Measurements from ENCODE around the gene DRG1. TPM values are rescaled to one million over a fixed set of nuclear protein-coding genes. Genes with fewer than 3 reads are reported as not detected.

Gene DRG1
- total and polyA plus RNA-seq, 2 donors from 2014 or later = 46.5 to 93.3 TPM

- Histone ChIP-seq H3K27ac (ENCODE audit: low read depth in 2 of 2, low read length in 2 of 2) (no peak overlapping the region), H3K27me3 (ENCODE audit: control insufficient read depth, insufficient read depth, low read length) (no peaks in the 10 kb centered on the region), H3K9me3 (ENCODE audit: control insufficient read depth in 2 of 3, insufficient read depth in 1 of 3, low read length in 3 of 3) (no peaks in the 10 kb centered on the region), H3K4me3 (ENCODE audit: low read length in 3 of 3) (no peak overlapping the region), H3K36me3 (ENCODE audit: control insufficient read depth in 2 of 3, insufficient read depth in 3 of 3, low read length in 3 of 3) (peaks cover 9 to 29% (median 22%) of the 10 kb centered on the region in 3 donors), H3K9ac (ENCODE audit: low read length in 3 of 3) (no peak overlapping the region), H3K4me1 (ENCODE audit: control insufficient read depth in 2 of 3, insufficient read depth in 2 of 3, low read depth in 1 of 3, low read length in 3 of 3) (no peaks in the 10 kb centered on the region)
- no peak for FAIRE-seq
- intact Hi-C loops (cut with DNase I) = no loop called here
- no peak for DNase-seq
- TF ChIP-seq CTCF (IDR thresholded peaks at IDR 0.05; ENCODE audit: borderline replicate concordance, extremely low read depth, insufficient read depth) = no peak
Observed at GRCh38 chr22:31449506-31449905, 50.1 kb downstream of the DRG1 start.

- Histone ChIP-seq H3K9ac (ENCODE audit: low read length in 3 of 3) (no peak overlapping the region), H3K4me3 (ENCODE audit: low read length in 3 of 3) (no peak overlapping the region), H3K36me3 (ENCODE audit: control insufficient read depth in 2 of 3, insufficient read depth in 3 of 3, low read length in 3 of 3) (peaks cover 5 to 27% (median 18%) of the 10 kb centered on the region in 3 donors), H3K27me3 (ENCODE audit: control insufficient read depth, insufficient read depth, low read length) (no peaks in the 10 kb centered on the region), H3K27ac (ENCODE audit: low read depth in 2 of 2, low read length in 2 of 2) (no peak overlapping the region), H3K9me3 (ENCODE audit: control insufficient read depth in 2 of 3, insufficient read depth in 1 of 3, low read length in 3 of 3) (no peaks in the 10 kb centered on the region), H3K4me1 (ENCODE audit: control insufficient read depth in 2 of 3, insufficient read depth in 2 of 3, low read depth in 1 of 3, low read length in 3 of 3) (no peaks in the 10 kb centered on the region)
- DNase-seq (peak in 2 of 5 donors; percentile 14 to 46), FAIRE-seq (no peak)
- peak; percentile 23 for TF ChIP-seq CTCF (IDR thresholded peaks at IDR 0.05; ENCODE audit: borderline replicate concordance, extremely low read depth, insufficient read depth)
- intact Hi-C loops (cut with DNase I) = no loop called here
Observed at GRCh38 chr22:31451709-31452571, 52.5 kb downstream of the DRG1 start.

GRCh38 chr22:31461699-31462098, 62.3 kb downstream of the DRG1 start:
- no peak overlapping the region for H3K4me3 ChIP-seq (ENCODE audit: low read length in 3 of 3)
- peaks cover 11 to 51% (median 24%) of the 10 kb centered on the region in 3 donors for H3K36me3 ChIP-seq (ENCODE audit: control insufficient read depth in 2 of 3, insufficient read depth in 3 of 3, low read length in 3 of 3)
- intact Hi-C loops (cut with DNase I) = no loop called here
- H3K4me1 ChIP-seq (ENCODE audit: control insufficient read depth in 2 of 3, insufficient read depth in 2 of 3, low read depth in 1 of 3, low read length in 3 of 3) = no peaks in the 10 kb centered on the region
- no peaks in the 10 kb centered on the region for H3K27me3 ChIP-seq (ENCODE audit: control insufficient read depth, insufficient read depth, low read length)
- no peak overlapping the region for H3K9ac ChIP-seq (ENCODE audit: low read length in 3 of 3)
- no peak overlapping the region for H3K27ac ChIP-seq (ENCODE audit: low read depth in 2 of 2, low read length in 2 of 2)
- DNase-seq = no peak
- no peaks in the 10 kb centered on the region for H3K9me3 ChIP-seq (ENCODE audit: control insufficient read depth in 2 of 3, insufficient read depth in 1 of 3, low read length in 3 of 3)
- no peak for FAIRE-seq
- no peak for TF ChIP-seq CTCF (IDR thresholded peaks at IDR 0.05; ENCODE audit: borderline replicate concordance, extremely low read depth, insufficient read depth)

Data from kidney (tissue), 14 donors.